ENCODE data around the gene CRB3. TPM values are rescaled to one million over a fixed set of nuclear protein-coding genes. Genes with fewer than 3 reads are reported as not detected.

Gene CRB3
- total and polyA plus RNA-seq, 4 donors, result 19.2 to 38.7 (median 28.9) TPM

DNA sequence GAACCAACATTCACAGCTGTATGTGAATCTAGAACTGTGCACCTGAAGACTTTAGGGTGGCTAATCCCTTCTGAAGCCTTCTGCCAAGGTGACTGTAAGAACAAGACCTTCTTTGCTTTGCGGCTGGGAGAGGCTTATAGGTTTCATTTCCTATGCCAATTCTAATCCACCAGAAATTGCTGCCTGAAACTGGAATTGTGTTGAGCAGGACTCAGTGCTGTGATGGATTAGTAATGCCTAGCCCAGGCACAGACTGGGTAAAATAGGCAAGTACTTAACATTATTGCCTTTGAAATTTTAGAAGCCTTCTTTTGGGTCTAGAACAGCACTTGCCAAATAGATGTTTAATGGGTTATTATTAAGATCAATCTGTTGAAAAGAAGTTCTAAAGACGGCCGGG is 16.0 kb upstream of the CRB3 start:
- H3K4me1 ChIP-seq (ENCODE audit: control insufficient read depth in 4 of 4, insufficient read depth in 4 of 4, low read length in 3 of 4), result no peaks in the 10 kb centered on the region
- WGBS, result 96% methylated on average over 3 of the region's 3 CpGs
- H3K9ac ChIP-seq (ENCODE audit: low read depth in 1 of 2, low read length in 2 of 2), result no peak overlapping the region
- no peaks in the 10 kb centered on the region for H3K27me3 ChIP-seq (ENCODE audit: control insufficient read depth in 4 of 4, insufficient read depth in 4 of 4, low read length in 3 of 4)
- no peaks in the 10 kb centered on the region for H3K9me3 ChIP-seq (ENCODE audit: control insufficient read depth in 4 of 4, low read length in 3 of 4)
- no peak overlapping the region for H3K4me3 ChIP-seq (ENCODE audit: low read depth in 1 of 3, low read length in 3 of 3)
- TF ChIP-seq NR2F2 (IDR thresholded peaks at IDR 0.05) (no peak), FOXA1 (IDR thresholded peaks at IDR 0.05) (no peak), YY1 (IDR thresholded peaks at IDR 0.05) (no peak), TAF1 (conservative IDR thresholded peaks at IDR 0.05) (no peak), EGR1 (IDR thresholded peaks at IDR 0.05; ENCODE audit: low read depth in 2 of 2) (no peak), HNF4G (IDR thresholded peaks at IDR 0.05) (no peak), JUND (IDR thresholded peaks at IDR 0.05) (no peak), SP1 (IDR thresholded peaks at IDR 0.05) (no peak), HNF4A (conservative IDR thresholded peaks at IDR 0.05) (no peak), RAD21 (IDR thresholded peaks at IDR 0.05) (no peak), FOXA2 (IDR thresholded peaks at IDR 0.05) (no peak), RXRA (IDR thresholded peaks at IDR 0.05) (no peak), GABPA (IDR thresholded peaks at IDR 0.05 in 1 of 2, conservative IDR thresholded peaks at IDR 0.05 in 1 of 2) (no peak)
- TF ChIP-seq, protein P1, sequence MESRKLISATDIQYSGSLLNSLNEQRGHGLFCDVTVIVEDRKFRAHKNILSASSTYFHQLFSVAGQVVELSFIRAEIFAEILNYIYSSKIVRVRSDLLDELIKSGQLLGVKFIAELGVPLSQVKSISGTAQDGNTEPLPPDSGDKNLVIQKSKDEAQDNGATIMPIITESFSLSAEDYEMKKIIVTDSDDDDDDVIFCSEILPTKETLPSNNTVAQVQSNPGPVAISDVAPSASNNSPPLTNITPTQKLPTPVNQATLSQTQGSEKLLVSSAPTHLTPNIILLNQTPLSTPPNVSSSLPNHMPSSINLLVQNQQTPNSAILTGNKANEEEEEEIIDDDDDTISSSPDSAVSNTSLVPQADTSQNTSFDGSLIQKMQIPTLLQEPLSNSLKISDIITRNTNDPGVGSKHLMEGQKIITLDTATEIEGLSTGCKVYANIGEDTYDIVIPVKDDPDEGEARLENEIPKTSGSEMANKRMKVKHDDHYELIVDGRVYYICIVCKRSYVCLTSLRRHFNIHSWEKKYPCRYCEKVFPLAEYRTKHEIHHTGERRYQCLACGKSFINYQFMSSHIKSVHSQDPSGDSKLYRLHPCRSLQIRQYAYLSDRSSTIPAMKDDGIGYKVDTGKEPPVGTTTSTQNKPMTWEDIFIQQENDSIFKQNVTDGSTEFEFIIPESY (IDR thresholded peaks at IDR 0.05), result no peak
- TF ChIP-seq, protein P2, sequence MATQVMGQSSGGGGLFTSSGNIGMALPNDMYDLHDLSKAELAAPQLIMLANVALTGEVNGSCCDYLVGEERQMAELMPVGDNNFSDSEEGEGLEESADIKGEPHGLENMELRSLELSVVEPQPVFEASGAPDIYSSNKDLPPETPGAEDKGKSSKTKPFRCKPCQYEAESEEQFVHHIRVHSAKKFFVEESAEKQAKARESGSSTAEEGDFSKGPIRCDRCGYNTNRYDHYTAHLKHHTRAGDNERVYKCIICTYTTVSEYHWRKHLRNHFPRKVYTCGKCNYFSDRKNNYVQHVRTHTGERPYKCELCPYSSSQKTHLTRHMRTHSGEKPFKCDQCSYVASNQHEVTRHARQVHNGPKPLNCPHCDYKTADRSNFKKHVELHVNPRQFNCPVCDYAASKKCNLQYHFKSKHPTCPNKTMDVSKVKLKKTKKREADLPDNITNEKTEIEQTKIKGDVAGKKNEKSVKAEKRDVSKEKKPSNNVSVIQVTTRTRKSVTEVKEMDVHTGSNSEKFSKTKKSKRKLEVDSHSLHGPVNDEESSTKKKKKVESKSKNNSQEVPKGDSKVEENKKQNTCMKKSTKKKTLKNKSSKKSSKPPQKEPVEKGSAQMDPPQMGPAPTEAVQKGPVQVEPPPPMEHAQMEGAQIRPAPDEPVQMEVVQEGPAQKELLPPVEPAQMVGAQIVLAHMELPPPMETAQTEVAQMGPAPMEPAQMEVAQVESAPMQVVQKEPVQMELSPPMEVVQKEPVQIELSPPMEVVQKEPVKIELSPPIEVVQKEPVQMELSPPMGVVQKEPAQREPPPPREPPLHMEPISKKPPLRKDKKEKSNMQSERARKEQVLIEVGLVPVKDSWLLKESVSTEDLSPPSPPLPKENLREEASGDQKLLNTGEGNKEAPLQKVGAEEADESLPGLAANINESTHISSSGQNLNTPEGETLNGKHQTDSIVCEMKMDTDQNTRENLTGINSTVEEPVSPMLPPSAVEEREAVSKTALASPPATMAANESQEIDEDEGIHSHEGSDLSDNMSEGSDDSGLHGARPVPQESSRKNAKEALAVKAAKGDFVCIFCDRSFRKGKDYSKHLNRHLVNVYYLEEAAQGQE (IDR thresholded peaks at IDR 0.05), result no peak
- TF ChIP-seq, protein P3, sequence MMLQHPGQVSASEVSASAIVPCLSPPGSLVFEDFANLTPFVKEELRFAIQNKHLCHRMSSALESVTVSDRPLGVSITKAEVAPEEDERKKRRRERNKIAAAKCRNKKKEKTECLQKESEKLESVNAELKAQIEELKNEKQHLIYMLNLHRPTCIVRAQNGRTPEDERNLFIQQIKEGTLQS (IDR thresholded peaks at IDR 0.05), result no peak
- TF ChIP-seq, protein P4, sequence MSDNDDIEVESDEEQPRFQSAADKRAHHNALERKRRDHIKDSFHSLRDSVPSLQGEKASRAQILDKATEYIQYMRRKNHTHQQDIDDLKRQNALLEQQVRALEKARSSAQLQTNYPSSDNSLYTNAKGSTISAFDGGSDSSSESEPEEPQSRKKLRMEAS (IDR thresholded peaks at IDR 0.05), result no peak
- TF ChIP-seq, protein P5, sequence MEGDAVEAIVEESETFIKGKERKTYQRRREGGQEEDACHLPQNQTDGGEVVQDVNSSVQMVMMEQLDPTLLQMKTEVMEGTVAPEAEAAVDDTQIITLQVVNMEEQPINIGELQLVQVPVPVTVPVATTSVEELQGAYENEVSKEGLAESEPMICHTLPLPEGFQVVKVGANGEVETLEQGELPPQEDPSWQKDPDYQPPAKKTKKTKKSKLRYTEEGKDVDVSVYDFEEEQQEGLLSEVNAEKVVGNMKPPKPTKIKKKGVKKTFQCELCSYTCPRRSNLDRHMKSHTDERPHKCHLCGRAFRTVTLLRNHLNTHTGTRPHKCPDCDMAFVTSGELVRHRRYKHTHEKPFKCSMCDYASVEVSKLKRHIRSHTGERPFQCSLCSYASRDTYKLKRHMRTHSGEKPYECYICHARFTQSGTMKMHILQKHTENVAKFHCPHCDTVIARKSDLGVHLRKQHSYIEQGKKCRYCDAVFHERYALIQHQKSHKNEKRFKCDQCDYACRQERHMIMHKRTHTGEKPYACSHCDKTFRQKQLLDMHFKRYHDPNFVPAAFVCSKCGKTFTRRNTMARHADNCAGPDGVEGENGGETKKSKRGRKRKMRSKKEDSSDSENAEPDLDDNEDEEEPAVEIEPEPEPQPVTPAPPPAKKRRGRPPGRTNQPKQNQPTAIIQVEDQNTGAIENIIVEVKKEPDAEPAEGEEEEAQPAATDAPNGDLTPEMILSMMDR (IDR thresholded peaks at IDR 0.05; ENCODE audit: low read depth, low read length, missing input control), result no peak
- H3K36me3 ChIP-seq (ENCODE audit: control insufficient read depth in 4 of 4, insufficient read depth in 3 of 4, low read depth in 1 of 4, low read length in 3 of 4), result peaks cover 4 to 26% (median 12%) of the 10 kb centered on the region in 4 donors
- no peak overlapping the region for H3K27ac ChIP-seq (ENCODE audit: low read depth in 1 of 2, low read length in 2 of 2)
- no peak for DNase-seq (ENCODE audit: low spot score)

All from liver (tissue), 9 donors.